Hematopoietic multipotent progenitor cell (in vitro differentiated cells): ENCODE results near the gene VAPA. TPM values are rescaled to one million over a fixed set of nuclear protein-coding genes. Genes with fewer than 3 reads are reported as not detected.

Experiments used
- DNase-seq, 3 donors: peaks; one replicate each; pipeline ENCODE4 v3.0.0-alpha.2; 2011 to 2015; ENCODE audit warnings: low read depth in 2 of 3, low spot score in 2 of 3
- total RNA-seq: library from RNA; depleted of rRNA; stranded (reverse); fragments of >200 nt; gene quantifications from one replicate; pipeline ENCODE4 v1.2.3, GENCODE V29; 2012

VAPA gene, protein sequence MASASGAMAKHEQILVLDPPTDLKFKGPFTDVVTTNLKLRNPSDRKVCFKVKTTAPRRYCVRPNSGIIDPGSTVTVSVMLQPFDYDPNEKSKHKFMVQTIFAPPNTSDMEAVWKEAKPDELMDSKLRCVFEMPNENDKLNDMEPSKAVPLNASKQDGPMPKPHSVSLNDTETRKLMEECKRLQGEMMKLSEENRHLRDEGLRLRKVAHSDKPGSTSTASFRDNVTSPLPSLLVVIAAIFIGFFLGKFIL
- total RNA-seq = 68.1 TPM

DNA sequence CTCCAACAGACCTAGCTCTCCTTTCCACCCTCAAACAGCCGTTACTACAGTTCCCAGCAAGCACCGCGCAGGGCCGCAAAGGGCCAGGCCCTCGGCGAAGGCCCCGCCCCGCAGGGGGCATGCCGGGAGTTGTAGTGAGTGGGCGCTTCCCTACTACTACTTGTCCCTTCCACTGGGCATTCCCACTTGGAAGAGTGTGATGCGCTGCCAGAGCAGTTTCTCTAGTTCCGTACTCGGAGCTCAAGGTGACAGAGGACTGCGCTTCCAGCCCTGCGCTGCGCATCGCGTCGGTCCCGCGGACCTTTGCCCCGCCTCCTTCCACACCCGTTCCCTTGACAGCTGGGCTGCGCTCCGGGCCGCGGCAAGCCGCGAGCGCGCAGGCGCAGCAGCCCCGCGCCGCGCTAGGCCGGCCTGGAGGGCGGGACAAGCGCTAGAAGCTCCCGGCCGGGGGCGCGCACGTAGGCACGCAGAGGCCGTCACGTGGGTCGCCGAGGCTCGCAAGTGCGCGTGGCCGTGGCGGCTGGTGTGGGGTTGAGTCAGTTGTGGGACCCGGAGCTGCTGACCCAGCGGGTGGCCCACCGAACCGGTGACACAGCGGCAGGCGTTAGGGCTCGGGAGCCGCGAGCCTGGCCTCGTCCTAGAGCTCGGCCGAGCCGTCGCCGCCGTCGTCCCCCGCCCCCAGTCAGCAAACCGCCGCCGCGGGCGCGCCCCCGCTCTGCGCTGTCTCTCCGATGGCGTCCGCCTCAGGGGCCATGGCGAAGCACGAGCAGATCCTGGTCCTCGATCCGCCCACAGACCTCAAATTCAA, at the start of gene VAPA:
Gene VAPA, plus strand, starts transcription at position 491 of the 808 bp plus-strand sequence. Its CDS starts 241 bp downstream, at position 732.
- DNase-seq = peak; percentile 96 to 97 (median 97)

GRCh38 chr18:9865764-9866490, 47.9 kb upstream of the VAPA start:
- DNase-seq = no peak

- DNase-seq = no peak
These were observed 47.2 kb upstream of the VAPA start for GRCh38 chr18:9866627-9867026.

DNA sequence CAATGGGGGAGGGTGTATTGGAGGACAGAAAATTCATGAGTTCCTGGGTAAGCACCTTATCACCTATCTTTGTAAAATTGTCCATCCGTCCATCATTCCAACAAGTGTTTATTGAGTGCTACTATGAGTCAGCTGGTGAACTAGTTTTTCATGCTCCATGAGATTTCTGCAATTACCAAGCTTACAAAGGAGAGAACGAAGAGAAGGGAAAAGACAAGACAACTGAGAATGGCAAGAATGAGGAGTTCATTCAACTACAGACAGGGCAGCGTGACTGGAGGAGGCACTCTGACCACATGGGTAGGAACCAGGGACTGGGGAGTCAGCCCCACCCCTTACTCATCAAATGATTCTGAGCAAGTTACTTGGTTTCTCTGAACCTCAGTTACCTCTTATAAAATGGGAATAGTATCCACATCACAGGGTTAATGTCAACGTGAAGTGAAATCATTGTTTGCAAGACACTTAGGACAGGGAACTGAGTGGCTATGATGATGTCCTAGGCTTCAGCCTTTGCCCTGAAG, 46.7 kb upstream of the VAPA start:
- DNase-seq = no peak

GRCh38 chr18:9868857-9869714, 44.7 kb upstream of the VAPA start:
- no peak for DNase-seq

GRCh38 chr18:9869715-9870430, 43.9 kb upstream of the VAPA start:
- peak in 1 of 3 donors; percentile 13 for DNase-seq

- no peak for DNase-seq
These were observed 43.3 kb upstream of the VAPA start for GRCh38 chr18:9870431-9871008.

DNA sequence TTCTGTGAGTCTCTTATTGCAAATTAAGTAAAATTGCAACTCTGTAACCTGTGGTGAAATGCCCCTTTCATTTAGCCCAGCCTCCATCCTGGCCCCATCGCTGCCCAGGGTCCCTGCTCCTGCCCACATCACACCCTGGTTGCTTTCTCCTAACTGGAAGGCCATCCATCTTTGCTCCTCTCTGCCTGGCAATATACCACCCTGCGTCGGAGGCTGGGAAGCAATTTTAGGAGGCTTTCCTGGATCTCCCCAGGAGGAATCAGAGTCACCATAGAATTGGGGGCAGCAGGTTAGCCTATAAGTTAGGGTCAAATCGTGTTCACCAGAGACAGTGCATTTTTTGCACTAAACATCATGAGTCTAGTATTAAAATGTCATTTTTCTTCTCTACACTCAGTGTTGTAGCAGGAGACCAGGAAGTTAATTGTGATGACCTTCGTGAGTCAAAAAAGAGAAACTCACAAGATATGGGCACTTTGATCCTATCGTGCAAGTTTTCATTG, 42.5 kb upstream of the VAPA start:
- DNase-seq = no peak

DNA sequence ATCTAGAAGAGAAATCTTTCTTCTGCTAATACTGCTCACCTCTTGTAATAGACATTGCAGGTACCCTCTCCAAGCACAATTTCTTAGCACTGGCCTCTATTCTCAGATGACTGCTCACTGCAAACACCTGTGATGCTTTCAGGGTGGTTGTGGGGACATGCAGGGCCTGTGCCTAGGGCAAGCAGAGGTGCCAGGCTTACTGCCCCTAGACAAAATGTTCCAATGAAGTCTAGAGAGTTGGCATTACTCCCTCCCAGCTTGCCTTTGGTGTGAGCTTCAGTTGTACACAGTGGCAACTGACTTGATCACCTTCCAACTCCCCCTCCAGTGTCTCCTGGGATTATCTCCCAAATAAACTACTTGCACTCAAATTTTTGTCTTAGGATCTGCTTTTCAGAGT, 41.0 kb upstream of the VAPA start:
- no peak for DNase-seq

- DNase-seq = no peak
These were observed 39.1 kb upstream of the VAPA start for GRCh38 chr18:9874728-9875127.

DNA sequence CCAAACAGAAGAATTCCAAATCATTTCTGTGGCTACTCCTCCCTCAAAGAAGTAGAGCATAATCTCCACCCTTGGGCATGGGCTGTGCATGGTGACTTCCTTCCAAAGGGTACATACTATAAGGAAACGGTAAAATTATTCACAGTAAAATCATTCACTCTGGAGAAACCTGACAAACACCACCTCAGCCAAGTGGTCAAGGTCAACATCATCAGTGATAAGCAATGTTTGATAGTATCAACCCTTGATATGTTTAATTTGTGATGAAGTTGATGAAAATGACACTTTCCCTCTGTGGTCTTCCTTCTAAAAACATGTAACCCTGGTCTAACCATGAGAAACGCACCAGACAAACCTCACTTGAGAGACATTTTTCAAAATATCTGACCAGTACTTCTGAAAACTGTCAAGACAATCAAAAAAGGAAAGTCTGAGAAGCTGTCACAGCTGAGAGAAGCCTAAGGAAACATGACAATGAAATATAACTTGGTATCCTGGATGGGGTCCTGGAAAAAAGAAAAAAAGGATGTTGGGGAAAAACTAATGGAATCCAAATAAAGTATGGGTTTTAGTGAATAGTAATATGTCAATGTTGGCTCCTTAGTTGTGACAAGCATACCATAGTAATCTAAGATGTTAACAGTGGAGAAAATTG, 37.5 kb upstream of the VAPA start:
- DNase-seq = no peak

- DNase-seq = peak in 2 of 3 donors; percentile 41 to 52
These were observed 36.8 kb upstream of the VAPA start for GRCh38 chr18:9876867-9877654.

DNA sequence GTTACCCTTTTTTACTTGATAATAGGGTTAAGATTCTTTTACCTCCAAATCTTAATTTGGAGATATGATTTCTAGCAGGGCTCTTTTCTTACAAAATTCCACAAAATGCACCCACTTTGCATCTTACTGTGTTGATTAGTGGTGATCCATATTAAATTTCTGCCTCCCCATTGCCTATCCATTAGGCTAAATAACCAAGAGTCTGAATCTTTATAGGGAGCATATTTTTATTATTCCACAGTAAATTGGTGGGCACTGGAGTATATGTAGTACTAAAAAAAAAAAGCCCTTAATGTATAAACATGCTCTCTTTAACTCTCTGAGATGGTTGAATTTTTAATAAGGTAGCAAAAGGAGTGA, 36.2 kb upstream of the VAPA start:
- DNase-seq = no peak

DNA sequence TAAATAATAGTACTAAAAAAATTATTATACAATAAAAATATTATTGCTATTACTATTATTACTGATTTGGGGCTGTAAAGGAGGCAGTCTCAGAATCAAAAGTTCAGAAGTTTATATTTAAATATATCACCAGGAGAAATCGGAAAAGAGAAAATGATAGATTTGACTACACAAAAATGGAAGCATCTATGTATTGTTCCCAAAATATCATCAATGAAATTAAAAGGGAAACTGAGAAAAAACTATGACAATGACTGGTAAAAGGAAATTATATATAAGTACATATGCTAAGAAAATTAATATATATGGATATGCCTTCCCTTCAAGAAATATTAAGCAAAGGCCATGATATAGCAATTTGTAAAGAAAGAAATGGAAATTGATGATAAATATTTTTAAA, 35.7 kb upstream of the VAPA start:
- DNase-seq = no peak

DNA sequence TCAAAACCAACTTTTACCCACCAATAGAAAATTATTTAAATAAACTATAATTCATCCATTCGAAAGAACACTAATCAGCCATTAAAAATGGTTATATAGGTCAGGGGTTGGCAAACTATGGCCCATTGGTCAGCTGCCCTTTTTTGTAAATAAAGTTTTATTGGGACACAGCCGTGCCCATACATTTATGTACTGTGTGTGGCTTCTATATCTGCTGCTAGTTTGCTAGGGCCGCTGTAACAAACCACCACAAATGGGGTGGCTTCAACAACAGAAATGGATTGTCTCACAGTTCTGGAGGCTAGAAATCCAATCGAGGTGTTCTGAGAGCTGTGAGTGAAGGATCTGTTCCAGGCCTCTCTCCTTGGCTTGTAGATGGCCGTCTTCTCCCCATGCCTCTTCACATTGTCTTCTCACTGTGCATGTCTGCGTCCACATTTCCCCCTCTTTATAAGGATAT, 35.0 kb upstream of the VAPA start:
- no peak for DNase-seq

- DNase-seq = no peak
These were observed 29.7 kb upstream of the VAPA start for GRCh38 chr18:9884090-9884489.

DNA sequence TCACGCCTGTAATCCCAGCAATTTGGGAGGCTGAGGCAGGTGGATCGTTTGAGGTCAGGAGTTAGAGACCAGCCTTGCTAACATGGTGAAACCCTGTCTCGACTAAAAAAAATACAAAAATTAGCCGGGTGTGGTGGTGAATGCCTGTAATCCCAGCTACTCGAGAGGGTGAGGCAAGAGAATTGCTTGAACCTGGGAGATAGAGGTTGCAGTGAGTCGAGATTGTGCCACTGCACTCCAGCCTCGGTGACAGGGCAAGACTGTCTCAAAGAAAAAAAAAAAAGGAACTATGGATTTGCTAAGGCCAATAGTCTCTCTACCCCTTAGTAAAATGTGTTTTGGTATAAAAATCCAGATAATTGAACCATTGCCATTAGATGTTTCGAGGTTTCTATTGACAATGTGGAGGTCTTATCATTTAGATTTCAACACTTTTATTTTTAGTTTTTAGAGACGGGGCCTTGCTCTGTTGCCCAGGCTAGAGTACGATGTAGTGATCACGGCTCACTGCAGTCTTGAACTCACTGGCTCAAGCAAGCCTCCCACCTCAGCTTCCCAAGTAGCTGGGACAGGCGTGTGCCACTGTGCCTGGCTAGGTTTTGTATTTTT, 29.2 kb upstream of the VAPA start:
- no peak for DNase-seq
